Renal pelvis (tissue), 4 donors: Measurements from ENCODE around the gene RAB37. TPM values are rescaled to one million over a fixed set of nuclear protein-coding genes. Genes with fewer than 3 reads are reported as not detected.

Experiments used
- DNase-seq: peaks from one replicate; pipeline ENCODE4 v3.0.0-alpha.2; 2013
- polyA plus RNA-seq, 3 donors: library from polyadenylated mRNA; unstranded; fragments of 120-200 nt; gene quantifications; one replicate each; pipeline ENCODE4 v1.2.1, GENCODE V29; 2013; ENCODE audit not compliant: insufficient read length in 3 of 3

RAB37 gene
- polyA plus RNA-seq, 3 donors, result 5.3 to 6.8 (median 5.9) TPM

DNA sequence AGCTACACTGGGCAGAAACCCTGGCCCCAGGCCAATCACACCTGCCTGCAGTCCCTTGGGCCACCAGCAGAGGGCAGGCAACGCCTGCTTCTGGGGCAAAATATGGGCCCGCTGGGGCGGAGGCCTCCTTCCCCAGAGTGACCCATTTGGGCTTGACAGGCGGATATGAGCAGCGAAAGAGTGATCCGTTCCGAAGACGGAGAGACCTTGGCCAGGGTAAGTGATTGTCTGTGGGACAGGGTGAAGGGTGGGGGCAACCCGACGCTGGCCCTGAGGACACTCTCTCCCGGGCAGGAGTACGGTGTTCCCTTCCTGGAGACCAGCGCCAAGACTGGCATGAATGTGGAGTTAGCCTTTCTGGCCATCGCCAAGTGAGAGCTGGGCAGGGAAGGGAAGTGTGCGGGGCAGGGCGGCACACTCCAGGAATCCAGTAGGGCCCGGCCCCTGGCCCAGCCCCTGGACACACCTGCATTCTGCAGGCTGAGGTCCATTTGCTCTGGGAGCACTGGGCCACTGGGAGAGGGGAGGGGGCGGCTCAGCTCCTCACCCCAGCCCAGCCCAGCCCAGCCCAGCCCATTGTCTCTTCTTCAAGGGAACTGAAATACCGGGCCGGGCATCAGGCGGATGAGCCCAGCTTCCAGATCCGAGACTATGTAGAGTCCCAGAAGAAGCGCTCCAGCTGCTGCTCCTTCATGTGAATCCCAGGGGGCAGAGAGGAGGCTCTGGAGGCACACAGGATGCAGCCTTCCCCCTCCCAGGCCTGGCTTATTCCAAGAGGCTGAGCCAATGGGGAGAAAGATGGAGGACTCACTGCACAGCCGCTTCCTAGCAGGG lies 7.9 kb downstream of the RAB37 start:
- no peak for DNase-seq

DNA sequence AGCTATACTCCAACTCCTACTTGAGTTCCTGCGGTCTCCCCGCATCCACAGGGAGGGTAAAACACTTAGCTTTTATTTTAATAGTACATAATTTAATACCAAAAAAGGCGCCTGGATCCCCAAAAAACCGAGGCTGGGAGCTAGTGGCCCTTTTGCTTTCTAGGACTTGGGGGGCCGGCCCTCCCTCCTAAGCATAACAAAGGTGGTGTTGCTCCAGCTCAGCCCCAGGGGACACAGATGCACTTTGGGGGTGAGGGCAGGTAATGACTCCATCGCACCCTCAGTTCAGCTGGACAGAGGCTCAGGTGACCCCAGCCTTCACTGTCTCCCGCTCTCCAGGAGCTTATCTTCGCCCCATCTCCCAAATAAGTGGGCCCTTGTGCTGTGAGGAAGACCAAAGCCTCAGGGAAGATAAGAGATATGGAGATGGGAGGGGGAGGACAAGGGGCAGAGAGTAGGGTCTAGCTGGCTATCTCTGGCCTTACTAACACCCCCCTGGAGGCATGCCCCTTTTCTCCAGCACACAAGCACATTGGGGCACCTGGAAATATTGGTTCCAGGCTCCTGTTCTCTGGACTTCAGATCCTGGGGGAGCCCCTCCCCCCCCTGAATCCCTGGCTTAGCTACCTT lies 8.6 kb downstream of the RAB37 start:
- DNase-seq, result no peak

DNA sequence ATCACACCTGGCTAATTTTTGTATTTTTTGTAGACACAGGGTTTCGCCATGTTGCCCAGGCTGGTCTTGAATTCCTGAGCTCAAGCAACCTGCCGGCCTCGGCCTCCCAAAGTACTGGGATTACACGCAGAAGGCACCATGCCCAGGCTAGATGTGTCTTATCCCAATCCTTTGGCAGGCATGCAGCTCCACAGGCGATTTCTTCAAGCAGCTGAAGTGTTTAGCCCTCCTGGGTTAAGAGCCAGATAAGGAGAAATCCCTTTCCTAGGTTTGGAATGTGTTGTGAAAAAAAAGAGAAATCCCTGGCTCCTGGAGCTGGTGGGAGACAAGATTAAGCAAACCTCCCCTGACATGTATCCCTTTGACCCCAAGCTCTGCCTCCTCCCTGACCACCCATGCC lies 9.3 kb downstream of the RAB37 start:
- DNase-seq, result no peak

DNA sequence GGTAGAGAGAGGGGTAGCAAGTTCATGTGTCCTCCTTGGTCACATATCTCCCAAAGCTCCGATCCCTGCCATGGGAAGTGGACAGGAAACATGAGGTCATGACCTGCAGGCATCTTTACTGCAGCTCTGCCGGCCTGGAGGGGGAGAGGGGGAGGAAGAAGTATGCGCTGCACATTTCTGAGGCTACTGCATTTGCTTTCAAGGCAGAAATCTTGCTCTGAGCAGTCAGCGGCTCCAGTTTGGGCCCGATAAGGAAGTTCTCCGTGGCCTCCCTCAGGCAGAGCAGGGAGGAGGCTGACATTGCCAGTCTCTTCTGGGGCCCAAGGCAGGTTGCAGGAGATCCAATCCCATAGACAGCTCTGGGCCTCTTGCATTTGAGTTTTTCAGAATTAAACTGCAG lies 9.9 kb downstream of the RAB37 start:
- DNase-seq, result no peak

DNA sequence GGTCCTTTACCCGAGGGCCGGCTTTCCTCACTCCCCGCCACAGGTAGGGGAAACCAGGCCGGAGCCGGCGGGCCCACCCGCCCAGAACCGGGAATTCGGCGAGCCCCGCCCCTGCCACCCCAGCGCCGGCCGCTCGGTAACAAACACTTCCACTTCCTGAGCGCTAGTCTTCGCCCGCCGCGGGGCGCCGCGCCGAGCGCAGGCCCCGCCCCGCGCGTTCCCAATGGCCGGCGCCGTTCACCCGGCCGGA lies 11.1 kb downstream of the RAB37 start:
- DNase-seq, result no peak

DNA sequence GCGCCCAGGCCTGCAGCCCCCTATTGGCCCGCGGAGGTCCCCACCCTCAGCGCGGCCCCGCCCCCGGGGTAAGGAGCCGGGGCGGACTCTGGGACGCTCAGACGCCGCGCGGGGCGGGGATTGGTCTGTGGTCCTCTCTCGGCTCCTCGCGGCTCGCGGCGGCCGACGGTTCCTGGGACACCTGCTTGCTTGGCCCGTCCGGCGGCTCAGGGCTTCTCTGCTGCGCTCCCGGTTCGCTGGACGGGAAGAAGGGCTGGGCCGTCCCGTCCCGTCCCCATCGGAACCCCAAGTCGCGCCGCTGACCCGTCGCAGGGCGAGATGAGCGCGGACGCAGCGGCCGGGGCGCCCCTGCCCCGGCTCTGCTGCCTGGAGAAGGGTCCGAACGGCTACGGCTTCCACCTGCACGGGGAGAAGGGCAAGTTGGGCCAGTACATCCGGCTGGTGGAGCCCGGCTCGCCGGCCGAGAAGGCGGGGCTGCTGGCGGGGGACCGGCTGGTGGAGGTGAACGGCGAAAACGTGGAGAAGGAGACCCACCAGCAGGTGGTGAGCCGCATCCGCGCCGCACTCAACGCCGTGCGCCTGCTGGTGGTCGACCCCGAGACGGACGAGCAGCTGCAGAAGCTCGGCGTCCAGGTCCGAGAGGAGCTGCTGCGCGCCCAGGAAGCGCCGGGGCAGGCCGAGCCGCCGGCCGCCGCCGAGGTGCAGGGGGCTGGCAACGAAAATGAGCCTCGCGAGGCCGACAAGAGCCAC lies 11.6 kb downstream of the RAB37 start, which contains the start of gene NHERF1:
TSS of gene NHERF1 (plus strand) at position 100 of the 750 bp plus-strand sequence. CDS start at position 319, 219 bp downstream.
- peak; percentile 93 for DNase-seq

DNA sequence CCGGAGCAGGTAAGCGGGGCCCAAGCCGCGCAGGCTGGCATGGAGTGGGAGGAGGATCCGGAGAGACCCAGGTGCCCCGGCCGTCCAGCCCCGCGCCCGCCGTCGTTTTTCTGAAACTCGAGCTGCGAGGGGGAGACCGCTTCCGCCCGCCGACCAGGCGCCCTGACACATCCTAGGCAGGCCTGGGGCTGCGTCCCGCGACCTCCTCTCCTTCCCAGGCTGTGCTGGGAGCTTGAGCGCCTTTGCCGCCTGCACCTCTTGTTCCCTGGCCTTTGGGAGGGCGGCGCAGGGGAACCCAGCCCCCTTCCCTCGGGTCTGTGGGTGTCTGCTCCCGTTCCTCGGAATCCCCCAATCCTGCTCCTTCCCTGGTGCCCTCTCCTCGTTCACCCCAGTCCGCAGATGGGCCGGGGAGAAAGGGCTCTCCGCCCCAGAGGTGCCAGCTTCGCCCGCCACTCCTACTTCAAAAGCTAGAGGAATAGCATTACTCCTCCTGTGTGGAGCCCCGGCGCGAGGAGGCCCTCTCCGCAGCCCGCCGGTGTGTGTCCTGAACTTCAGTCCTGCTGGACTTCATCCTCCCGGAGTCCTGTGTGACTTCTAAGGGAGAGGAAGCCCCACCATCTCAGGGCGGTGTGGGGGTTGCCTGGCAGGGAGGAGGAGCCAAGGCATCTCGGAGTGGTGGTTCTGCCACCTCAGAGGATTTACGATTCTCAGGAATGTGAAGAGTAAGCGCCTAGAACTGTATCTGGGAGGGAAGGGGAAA lies 12.4 kb downstream of the RAB37 start:
- no peak for DNase-seq

DNA sequence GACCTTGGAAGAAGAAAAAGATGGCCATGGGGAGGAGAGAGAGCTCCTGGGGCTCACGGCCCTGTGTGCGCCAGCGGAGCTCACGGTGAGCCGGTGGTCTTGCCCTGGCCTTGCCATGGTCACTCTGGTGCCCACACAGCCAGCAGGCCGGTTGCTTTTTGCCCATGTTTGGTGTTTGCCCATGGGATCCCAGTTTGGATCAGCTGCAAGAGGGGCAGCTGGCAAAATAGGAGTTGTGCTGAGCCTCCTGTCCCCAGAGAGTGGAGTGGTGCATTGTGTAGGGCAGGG lies 12.9 kb downstream of the RAB37 start:
- DNase-seq, result no peak

DNA sequence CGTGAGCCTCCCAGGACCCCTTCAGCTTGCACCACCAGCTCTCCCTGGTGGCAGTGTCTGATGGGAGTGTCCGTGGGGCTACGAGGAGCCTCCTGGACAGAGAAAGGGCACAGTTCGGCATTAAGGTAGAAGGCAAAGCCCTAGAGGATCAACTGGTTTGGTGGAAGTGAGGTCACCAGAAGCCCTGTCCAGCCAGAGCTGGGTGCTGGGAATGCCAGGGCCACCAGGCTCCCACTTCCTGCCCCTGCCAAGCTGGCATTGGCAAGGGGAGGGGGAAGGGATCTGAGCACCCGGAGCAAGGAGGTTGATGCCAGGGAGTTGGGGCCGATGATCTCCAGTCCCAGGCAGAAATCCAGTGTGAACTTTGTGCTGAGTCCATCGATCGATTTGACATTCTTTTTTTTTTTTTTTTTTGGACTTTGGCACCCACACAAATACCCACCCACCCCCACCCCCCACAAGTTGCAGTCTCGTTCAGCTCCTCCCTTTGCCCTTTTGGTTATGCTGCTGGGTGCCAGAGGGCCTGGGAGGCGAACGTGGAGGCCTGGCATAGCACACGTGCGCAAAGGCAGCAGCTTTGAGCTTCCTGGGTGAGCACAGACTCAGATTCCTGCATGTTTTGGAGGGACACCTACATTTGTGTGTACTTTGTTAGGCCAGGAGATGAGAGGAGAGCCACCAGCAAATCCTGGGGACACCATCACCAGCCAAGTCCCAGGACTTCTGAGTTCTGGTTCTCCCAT lies 13.4 kb downstream of the RAB37 start:
- DNase-seq, result no peak

DNA sequence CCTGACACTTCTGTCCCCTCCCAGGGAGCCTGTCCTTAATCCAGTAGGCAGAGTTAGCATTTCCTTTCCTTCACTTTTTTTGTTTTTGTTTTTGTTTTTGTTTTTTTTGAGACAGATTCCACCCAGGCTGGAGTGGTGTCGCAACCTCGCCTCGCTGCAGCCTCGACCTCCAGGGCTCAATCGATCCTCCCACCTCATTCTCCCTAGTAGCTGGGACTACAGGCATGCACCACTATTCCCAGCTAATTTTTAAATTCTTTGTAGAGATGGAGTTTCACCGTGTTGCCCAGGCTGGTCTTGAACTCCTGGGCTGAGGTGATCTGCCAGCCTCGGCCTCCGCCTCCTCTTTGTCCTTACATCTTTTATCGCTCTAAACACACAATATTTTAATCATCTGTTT lies 15.4 kb downstream of the RAB37 start:
- DNase-seq, result no peak

DNA sequence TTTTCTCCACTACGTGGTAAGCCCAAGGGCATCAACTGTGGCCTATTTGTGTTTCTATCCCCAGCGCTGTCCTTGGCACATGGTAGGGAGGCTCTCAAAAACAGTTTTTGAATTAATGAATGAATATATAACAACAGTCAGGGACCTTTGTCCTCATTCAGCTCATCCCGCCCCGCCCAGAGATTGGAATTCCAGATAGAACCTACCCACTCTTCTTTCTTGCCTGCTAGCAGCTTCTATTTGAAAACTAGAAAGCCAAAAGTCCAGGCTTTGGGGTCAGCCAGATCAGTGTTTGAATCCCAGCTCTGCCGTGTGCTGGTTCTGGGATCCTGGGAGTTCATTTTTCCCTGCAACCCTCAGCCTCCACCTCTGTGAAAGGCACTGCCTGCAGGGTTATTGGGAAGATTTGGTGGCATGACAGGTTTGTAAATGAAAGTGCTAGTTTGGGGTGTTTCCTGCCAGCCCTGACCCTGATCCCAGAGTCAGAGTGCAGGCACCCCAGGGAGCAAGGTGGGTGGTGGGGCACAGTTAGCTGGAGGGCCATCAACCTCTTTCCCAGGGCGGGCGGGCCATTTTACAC lies 15.9 kb downstream of the RAB37 start:
- no peak for DNase-seq

DNA sequence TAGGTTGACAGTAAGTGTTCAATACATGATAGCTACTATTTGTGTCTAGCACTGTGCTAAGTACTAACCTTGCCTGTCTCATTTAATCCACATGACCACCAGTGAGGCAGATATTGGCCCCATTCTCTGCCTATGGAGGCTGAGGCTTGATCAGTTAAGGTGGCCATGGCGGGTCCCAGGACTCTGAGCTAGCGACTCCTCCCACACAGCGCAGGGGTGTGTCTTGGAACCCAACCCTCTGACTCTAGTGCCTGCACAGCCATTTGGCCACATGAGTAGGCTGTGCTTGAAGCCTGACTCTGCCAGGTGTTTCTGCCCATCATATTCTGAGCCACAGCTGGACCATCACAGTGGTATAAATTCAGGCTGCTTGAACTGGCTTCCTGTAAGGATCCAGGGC lies 17.8 kb downstream of the RAB37 start:
- no peak for DNase-seq

DNA sequence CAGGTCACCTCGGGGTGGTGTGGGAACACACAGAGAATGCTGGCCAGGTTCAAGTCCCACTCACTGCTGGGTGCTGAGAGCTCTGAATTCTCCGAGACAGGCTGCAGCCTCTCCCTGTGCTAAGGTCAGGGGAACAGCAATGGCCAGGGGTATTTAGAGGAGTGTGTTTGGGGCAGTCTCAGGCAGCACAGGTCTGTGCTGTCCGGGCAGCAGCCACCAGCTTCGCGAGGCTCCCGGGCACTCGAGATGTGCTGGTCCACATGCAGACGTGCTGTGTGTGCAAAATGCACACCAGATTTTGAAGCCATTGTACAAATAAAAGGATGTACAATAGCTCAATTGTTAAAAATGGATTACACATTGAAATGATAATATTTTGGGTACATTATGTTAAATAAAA lies 18.5 kb downstream of the RAB37 start:
- DNase-seq, result no peak

DNA sequence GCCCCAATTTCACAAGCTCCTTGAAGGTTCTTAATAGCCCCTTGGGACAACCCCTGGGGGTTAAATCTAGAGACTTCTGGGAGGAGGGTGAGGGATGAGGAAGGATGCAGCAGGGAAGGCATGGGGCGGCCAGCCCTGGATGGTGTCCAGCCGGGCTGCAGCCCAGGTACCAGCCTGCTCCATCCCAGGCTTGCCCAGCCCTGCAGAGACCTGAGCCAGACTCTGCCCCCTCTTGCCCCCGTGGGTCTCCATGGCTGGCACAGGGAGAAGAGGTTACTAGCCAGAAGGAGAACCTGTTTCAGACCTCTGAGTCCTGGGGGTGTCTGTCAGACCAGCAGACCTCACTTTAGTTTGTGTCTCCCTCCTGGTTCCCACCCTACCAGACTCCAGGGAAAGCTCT lies 19.8 kb downstream of the RAB37 start:
- DNase-seq, result no peak

DNA sequence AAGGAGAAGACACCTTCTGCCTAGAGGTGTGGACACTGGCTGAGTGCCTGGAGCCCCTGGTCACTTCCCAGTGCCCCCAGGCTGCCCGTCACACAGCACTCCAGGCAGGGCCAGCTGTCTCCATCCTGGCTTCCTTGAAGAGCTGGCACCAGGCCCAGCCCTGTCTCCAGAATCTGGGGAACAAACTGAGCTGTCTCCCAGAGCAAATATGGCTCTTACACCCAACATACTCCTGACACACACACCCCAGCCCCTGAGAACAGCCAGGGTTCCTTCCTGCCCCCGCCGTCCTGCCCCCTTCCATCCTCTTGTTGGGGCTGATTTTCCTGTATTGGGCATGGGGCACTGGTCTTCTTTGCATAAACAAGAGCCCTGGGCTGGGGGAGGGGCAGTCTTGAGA lies 20.4 kb downstream of the RAB37 start:
- DNase-seq, result no peak

DNA sequence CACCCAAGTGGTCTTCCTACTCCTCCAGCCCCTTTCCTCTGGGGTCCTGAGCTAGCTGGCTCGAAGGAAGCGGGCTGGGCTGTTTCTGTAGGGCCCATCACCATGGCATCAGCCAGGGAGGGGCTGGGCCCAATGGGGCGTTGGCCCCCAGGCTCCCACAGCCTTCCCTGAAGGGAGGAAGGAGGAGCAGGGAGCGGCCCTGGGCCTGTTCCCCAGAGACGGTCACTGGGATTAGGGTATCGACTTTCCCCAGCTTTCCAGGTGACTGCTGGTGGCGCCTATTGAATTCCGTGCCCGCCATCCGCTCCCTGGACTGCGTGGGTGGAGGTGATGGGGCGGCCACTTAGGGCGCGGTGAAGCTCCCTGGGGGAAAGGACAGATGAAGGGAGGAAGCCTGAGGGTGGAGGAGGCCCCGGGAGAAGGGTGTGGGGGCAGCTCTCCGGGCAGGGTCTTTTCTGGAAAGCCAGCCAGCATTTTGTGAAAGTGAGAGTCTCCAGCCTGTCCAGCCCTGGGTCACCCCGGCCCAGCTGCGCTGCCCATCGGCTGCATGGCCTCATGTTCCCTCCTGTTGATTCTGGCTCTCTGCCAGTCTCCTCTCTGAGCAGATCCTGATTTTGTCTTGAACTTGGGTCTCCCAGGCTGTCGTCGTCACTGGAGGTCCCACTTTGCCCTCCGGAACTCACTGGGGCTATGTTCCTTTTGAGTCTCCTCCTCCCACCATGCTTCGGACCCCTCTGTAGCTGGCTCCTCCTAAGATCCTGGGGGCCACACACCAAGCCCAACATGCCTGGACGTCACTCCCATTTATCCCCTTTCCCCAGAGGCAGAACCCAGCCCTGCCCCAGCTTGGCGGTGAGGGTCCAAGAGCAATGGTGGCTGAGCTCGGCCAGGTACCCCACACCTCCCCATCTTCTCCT lies 21.1 kb downstream of the RAB37 start:
- DNase-seq, result peak; percentile 77

DNA sequence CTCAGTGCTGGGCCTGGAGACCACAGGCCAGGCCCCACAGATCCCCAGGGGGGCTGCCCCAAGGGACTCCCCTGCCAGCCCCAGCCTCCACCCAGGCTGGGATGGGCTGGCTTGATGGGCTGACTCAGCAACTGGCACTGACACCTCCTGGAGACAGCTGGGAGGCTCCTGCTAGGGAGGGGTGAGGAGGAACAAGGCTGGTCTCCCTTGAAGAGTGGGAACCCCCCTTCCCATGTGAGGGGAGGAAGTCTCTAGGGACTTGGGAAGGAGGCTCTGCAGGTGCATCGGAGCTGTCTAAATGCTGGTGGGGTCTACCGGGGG lies 21.8 kb downstream of the RAB37 start:
- no peak for DNase-seq

DNA sequence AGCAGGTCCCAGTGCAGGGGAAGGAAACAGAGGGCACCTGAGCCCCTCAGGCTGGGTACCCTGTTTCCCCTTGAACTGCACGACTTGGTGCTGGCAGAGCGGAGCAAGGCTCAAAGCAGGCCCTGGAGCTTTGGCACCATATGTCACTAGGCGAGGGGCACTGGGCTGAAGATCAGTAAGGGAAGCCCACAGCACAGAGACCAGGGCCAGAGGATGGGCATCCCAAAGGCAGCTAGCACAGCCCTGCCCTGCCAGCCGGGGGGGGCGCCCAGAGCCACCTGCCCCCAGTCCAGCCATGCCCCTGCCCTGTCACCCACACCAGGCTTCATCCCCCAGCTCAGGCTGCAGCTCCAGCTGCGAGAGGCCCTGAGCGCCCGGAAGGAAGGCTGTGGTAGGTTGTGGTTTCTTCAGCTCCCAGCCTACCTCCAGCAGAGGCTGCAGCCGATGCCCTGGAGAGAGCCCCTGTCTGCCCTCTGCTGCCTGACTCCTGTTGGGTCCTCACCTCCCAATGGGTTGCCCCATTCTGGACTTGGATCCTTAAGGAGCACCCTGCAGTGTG lies 22.3 kb downstream of the RAB37 start:
- no peak for DNase-seq

DNA sequence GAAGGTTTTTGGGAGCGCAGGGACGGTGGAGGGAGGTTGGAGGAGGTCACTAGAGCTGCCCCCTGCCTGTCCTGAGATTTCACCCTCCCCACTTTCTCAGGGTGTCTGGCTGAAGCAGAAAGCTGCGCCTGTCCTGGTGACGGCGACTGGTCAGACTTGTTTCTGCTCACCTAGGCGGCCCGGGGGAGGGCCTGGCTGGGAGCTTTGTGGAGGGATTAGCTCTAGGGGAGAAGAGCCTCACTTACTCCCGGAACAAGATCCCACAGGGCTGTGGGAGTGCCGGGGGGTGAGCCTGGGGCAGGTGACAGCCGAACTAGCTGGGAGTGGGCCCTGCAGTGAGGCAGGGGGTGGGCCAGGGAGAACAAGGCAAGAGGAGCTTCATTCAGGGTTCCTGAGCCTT lies 22.9 kb downstream of the RAB37 start:
- DNase-seq, result no peak

DNA sequence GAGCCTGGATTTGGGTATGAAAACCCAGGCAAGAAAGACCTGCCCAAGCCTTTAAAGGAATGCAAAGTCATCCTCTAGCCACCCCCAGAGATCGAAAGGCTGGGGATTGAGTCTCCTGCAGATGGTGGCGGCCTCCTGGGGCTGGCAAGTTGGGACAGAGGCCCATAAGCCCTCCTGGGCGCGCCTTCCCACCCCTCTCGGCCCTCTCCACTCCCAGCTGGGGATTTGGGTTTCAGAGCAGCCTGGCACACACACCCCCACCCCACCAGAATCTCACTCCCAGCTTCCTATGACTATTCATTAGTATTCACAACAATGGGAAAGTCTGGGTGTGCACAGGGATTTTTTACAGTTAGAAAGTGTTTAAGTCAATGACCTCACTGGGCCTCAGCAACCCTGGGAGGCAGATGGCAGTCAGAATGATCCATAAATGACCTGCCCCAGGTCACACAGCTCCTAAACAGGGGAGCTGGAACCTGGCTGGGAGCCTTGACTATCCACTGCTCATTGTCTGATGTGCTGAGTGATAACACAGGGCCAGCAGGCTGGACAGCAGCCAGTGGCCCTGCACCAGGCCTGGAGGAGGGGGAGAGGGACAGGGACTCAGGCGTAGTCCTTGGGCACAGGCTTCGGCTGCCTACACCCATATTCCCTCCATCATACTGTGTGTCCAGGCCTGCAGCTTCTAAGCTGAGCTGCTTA lies 23.5 kb downstream of the RAB37 start:
- no peak for DNase-seq
